HG02852 (cell line): ENCODE data around the gene MMP23B.
"Not testable (repeated sequence)": the region's sequence is repeated elsewhere in the genome, so short reads cannot be mapped to it uniquely, and the experiment has no call there.

Experiments used
- ATAC-seq: cut with Tn5 transposase; IDR thresholded peaks from one replicate; pipeline ENCODE4 v1.9.1; 2021; ENCODE audit warnings: mild to moderate bottlenecking, moderate library complexity; ENCODE audit not compliant: unreplicated experiment

The MMP23B gene

DNA sequence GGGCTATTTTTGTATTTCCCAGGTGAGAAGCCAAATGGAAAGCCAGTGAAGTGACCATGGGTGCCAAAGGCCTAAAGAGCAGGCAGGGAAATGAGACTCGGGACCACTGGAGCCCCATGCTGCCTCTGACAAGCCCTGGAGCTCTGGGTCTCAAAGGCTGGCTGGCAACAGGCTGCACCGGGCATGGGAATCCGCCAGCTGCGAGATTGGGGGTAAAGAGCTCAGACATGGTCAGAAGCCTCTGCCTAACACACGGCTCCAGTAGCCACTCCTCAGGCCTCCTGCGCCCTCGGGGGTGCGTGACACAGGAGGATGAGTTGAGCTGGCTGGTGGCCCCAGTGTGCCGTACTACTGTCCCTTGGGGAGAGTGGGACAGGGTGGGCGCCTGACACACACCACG, 32.3 kb downstream of the MMP23B start:
- ATAC-seq: not testable (repeated sequence)

DNA sequence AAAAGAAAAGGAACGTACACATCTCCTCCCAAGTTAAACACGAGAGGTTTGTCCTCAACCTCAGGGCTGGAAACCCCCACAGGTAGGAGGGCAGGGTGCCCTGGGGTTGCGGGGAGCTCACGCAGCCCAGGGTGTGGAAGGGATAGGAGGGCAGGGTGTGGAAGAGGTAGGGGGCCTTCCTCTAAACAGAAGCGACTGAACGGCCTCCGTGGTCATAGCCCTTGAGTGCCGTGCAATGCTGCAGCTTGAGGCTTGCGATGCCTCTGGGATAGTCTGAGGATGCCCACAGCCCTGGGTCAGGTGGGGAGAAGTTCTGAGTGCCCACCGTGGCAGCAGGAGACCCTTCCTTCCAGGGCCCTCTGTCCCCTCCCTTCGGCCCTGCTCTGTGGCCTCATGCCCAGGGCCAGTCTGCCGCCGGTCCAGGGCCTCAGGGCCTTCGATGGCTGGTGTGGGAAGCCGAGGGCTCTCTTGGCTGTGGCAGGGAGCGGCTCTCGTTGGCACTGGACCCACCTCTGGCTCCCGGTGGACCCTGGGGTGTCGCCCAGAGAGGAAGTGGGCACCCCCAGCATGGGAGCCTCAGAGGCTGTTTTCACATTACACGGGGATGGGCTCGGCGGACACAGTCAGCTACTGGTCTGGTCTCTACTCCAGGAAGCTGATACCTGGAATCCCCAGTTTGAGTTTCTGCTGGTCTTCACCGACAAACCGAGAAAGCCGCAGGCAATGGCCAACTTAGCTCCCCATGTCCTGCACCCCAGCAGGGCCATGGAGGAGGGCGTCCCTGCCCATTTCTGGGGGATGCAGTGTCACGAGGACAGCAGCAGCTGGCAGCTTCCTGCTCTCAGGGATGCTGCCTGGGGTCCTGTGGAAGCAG, 33.2 kb downstream of the MMP23B start:
- ATAC-seq: no peak

DNA sequence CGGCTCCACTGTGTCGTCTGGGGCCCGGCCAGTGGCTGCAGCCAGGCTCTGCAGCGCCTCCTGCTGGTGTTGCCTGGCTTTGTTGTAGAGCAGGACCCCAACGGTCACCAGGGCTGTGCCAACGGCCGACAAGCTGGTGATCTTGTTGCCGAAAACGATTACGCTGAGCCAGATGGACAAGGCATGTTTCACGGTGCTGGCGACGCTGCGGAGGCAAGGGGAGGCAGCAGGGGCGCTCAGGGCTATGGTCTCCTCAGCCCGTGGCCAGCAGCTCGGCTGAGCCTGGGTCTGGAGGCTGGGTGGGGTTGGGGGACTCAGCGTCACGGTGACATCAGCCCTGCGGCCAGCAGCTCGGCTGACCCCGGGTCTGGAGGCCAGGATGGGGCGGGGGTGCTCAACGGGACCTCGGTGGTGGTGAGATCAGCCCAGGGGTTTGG, 33.9 kb downstream of the MMP23B start:
- no peak for ATAC-seq

DNA sequence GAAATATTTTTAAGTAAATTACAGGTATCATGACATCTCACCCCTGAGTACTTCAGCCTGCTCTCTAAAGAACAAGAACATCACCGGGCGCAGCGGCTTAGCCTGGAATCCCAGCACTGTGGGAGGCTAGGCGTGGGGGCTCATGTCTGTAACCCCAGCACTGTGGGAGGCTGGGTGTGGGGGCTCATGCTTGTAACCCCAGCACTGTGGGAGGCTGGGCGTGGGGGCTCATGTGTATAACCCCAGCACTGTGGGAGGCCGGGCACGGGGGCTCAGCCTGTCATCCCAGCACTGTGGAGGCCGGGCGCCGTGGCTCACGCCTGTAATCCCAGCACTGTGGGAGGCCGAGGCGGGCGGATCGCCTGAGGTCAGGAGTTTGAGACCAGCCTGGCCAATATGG, 34.6 kb downstream of the MMP23B start:
- no peak for ATAC-seq

DNA sequence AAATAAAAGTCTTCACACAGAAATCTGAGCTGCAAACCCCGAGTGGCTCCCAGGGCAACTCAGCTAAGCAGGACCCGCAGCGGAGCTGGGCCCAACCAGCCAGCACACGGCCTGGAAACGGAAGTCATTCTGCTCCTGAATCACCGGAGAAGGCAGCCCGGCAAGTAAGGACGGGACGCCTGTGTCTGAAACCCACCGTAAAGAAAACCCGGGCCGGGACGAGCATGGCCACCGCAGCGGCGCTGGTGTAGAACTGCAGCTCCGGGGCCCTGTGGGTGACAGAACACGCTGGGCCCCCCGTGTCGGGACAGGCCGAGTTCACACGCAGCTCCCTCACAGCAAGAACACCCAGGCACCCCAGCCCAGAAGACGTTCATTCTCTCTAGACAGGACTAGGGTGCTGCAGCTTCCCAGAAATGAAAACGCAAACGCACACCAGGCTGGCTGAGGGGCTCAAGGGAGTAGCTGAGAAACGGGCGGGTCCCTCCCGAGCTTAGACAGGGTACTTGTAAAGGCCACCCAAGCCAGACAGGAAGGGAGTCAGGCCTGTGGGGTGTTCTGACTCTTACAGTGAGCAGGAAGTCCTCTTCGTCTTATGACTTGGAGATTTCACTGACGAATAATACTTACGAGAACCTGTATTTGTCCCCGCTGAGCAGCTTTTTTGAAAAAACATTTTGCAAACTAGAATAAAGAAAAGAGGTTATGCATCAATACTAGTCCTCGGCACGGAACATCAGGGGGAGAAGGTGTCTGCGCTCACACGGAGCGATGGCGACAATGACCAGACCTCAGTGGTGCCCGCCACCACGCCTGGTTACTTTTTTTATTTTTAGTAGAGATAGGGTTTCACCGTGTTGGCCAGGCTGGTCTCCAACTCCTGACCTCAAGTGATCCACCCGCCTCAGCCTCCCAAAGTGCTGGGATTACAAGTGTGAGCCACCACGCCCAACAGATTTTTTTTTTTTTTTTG, 37.8 kb downstream of the MMP23B start:
- no peak for ATAC-seq

DNA sequence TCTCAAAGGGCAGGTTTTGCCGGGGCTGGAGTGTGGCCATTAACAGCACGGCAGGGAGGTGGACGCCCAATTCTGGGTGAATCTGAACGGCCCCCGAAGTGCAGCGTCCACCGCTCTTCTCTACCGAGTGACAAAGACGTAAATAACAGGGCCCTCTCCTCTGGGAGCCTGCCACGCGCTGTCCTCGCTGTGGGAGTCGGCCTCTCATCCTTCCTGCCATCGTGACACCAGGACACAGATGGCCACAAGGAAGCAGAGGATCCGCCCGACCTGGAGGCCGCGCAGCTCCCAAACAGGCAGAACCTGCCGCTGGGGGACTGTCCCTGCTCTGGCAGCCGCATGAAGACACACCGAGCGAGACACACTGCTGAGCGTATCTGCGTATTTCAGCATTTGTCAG, 38.9 kb downstream of the MMP23B start:
- ATAC-seq: no peak

DNA sequence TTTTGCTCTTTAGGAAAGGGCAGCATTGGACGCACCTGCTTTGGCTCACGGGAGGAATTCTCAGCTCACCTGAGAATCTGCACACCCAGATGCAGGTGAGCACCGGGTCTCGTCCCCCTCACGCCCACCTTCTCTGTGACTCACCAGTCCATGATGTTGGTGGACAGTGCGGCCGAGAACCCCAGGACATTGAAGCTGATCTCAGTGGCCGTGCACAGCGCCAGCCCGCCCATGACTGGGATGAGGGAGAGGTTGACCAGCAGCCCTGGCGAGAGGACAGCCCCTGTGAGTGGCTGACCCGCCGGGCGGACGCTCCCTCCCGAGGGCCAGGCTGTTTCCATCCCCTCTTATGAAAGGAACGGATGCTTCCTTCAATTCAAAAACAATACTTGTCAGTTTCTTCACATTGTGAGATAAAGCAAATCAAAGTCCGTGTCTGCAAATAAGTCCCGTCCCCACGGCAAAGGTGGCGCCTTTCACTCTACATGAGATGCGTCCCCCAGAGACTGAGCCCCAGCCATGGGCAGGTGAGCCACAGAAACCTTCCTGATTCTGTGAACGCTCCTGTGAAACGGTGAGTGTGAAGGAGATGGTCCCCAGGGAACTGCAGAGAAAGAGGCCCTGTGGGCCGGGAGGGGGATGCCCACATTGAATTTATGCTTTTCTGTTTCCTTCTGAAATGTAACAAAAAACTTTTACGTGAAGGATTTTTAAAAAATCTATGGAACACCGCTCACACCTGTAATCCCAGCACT, 39.6 kb downstream of the MMP23B start:
- no peak for ATAC-seq

DNA sequence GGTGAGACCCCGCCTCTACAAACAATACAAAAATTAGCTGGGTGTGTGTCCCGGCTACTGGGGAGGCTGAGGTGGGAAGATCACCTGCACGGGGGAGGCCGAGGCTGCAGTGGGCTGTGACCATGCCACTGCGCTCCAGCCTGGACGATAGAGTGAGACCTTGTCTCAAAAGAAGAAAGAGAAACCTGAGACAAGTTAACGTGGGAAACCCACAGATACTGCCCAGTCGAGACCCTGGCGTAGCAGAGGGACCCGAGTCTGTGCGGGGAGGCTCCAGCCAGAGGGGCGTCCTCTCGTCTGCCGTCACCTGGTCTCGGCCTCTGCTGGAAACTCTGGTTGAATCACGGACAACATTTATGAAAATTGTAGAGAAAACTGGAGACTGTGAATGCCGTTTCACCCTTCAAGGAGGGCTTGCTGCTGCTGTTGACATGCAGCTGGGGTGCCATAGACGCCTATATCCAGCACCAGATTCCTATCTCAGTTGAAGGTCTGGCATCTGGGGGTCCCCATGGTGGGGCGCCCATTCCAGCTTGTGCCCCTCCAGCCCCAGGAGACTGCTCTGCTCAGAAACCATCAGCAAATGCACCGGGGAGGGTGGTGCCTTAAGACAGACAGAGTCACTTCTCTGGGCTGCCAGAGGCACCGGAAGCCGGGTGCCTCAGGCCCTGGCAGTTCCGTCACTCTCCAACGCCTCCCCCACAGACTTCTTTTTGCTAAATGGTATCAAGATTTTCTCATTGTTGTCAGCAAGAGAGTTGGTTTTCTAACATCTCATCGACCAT, 40.4 kb downstream of the MMP23B start:
- ATAC-seq: no peak

DNA sequence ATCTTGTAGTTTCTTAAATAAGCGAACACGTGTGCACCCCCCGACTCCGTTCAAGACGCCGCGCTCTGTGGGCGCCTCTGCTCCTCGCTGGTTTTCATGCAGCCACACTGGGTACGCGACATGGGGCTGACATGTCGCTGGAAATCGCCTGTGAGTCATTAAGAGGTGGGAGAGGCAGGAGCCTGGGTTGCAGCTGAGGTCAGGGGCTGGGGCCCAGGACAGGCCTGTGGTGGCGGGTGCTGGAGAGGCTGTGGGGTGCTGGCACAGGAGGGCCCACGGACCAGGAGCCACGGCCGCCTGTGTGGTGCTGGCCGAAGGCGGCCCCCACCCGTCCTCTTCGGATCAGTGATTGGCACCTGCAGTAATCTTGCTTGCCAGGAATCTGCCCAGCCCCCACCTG, 42.8 kb downstream of the MMP23B start:
- not testable (repeated sequence) for ATAC-seq

DNA sequence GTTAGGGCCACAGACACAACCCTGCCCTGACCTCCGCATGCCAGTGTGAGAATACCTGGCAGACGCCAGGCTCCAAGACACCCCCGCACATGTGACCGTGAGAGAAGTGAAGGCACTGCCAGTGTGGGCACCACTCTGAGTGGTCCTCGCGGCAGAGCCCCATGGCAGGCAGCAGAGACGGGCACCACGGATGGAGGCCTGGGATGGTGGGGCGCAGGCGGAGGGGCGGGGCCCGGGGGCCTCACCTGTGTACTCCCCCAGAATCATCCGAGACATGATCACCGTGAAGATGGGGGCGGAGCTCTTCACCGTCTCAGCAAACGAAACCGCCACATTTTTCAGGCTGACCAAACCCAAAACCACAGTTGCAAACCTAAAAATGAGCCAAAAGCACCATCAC, 43.2 kb downstream of the MMP23B start:
- ATAC-seq: not testable (repeated sequence)

DNA sequence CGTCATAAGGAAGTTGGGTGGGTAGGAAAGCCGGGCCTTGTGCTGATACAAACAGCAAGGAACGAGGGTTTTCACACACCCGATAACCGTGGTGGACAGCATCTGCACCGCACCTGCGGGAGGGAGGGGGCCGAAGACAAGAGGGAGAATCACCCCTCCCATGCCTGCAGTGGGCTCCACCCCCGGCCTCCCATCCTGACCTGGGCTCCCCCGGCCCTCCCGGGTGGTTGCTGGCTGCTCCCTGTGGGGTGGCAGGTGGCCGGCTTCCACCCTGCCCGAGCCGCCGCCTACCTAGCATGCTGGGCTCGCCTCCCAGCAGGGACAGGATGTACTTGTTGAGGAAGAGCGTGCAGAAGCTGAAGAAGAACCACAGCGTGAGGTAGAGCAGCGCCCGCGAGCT, 44.1 kb downstream of the MMP23B start:
- ATAC-seq: not testable (repeated sequence)

DNA sequence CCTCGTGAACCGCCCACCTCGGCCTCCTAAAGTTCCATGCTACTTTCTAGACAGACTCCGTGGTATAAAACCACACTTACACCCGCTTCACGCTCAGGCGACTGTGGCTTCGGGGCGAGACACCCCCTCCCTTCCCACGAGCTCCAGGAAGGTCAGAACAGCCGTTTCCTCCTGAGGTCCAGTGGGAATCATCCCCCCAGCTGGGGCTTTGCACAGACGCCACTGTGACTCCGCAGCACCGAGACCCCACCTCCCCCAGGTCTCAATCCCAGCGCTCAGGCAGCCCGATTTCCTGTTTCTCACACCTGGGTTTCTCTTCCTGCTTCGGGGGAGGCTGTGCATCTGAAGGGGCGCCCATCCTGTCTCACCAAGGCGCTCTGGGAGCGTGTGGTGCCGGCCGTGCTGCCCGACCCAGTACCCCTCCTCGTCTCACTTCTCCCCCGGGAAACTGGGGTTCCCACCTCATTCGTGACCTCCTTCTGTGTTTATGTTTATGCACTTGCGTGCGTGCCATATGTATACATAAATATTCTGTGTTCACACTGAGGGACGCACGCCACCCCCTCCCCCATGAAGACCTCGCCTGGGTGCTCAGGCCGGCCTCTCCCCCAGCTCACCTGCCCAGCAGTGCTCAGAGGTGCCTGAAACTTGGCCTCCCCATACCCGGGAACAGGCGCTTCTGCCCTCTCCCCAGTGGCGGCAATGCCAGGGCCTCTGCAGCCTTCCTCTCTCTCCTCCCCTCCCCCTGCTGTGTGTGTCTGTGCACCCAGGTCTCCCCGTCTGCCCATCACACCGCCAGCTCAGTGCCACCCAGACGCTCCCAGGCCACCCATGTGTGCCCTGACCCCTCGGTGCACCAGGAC, 46.0 kb downstream of the MMP23B start:
- peak; percentile 50 for ATAC-seq

DNA sequence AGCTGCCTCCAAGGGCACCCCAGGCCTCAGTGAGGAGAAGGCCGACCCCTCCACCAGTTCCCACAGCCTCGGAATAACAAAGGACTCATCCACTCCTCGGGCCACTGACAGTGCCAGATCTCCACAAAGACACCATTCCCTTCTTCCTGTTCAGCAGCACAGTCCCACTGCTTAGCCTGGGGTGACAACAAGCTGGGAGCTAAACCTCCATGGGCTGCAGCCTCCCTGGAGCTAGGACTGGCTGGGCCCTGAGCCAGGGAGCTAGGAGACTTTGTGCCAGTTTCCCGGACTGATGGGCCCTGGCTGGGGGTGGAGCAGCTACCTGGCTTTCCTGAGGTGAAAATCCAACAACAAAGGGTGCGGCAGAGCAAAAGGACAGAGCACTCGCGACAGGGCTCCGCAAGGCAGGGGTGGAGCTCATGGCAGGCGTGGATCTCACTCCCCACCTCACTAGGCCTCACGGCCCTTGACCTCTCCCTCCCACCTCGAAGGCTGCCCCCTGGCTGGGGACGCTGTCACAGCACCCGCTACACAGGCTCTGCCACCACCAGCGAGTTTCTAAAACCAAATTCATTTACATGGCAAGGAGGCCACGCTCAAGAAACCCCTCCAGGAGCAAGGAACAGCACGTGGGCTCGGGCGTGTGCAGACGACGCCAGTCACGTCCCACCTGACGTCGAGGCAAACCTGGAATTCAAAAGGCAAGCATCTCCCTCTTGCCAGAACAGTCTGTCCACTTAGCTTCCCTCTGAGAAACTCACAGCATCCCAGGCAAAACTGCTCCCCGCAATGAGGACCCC, 46.8 kb downstream of the MMP23B start:
- ATAC-seq: no peak

DNA sequence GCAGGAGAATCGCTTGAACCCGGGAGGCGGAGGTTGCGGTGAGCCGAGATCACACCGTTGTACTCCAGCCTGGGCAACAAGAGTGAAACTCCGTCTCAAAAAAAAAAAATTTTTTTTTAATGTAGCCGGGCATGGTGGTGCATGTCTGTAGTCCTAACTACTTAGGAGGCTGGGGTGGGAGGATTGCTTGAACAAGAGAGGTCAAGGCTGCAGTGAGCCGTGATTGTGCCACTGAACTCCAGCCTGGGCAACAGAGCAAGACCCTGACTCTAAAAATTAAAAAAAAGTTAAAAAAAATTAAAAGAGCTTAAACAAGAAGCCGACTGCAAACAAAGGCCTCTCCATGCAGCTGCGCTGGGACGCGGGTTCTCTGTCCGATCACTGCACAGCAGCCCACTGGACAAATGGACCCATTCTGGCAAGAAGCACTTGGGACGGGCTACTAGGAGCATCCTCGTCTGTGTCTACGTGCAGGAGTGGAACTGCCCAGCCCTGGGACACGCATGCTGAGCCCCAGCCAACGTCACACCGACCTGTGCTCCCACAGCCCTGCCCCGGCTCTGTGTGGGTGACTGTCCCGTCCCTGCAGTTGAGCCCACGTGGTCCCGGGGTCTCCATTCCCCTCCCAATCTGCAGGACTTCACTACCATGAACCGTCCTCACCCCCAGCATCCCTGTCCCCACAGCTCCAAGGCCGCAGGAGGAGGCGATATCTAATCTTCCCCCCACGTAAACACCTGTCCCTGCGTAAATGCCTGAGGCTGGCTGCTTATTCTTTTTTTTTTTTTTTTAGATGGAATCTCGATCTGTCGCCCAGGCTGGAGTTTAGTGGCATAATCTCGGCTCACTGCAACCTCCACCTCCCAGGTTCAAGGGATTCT, 48.3 kb downstream of the MMP23B start:
- no peak for ATAC-seq

DNA sequence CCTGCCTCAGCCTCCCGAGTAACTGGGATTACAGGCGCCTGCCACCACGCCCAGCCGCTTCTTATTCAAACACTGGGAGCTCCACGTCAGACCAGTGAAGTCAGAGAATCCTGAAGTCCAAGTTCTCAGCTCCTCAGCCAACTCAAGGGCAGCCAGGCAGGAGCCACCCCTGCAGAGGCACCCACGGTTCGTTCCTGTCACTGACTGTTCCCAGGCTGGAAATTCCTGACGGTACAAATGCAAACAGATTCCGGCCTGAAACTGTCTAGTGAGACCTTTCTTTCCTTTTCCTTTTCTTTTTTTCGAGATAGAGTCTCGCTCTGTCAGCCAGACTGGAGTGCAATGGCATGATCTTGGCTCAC, 48.9 kb downstream of the MMP23B start:
- ATAC-seq: no peak

DNA sequence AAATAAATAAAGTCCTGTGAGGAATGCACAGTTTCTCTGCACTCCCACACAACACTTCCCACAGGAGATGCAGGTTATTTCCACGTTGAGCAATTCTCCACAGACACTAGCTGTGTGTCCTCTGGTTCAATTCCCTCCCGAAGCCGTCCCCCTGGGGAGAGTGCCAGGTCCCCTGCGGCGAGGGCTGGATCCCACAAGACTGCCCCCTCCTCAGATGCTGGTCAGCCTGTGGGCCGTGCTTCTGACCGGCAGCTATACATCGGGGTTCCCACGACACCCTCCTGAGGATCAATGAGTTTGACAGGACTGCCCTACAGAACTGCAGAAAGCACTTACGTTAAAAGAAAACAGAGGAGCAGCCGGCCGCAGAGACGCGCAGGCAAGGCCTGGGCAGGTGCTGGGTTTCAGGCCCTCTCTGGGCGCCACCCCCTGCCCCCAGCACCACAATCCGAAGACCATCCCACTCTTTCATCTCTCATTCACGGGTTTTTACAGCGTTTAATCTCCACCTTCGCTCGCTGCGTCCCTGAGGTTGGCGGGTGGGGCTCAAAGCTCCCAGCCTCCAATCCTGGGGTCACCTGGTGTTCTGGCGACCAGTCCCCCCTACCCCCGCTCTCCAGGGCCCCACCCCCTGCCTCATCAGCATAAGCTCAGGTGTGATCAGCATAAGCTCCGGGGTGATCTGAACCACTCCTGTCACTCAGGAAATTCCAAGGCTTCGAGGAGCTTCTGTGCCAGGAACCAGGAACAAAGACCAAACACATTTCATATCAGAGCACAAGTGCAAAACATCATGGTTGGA, 51.3 kb downstream of the MMP23B start:
- ATAC-seq: no peak
